GM18907 (cell line): Measurements from ENCODE around the gene WHAMM.
"Not testable (repeated sequence)": the region's sequence is repeated elsewhere in the genome, so short reads cannot be mapped to it uniquely, and the experiment has no call there.

ENCODE experiments used
- ATAC-seq: cut with Tn5 transposase; IDR thresholded peaks from one replicate; pipeline ENCODE4 v1.9.1; 2021; ENCODE audit warnings: mild to moderate bottlenecking, moderate library complexity; ENCODE audit not compliant: unreplicated experiment

The WHAMM gene

GRCh38 chr15:82809308-82810060, at the start of gene WHAMM:
WHAMM (plus strand) TSS chr15:82809628; CDS start chr15:82809727, 99 bp downstream.
- peak; percentile 84 for ATAC-seq

- ATAC-seq, result no peak
Measured at GRCh38 chr15:82763361-82764116, 45.9 kb upstream of the WHAMM start.

DNA sequence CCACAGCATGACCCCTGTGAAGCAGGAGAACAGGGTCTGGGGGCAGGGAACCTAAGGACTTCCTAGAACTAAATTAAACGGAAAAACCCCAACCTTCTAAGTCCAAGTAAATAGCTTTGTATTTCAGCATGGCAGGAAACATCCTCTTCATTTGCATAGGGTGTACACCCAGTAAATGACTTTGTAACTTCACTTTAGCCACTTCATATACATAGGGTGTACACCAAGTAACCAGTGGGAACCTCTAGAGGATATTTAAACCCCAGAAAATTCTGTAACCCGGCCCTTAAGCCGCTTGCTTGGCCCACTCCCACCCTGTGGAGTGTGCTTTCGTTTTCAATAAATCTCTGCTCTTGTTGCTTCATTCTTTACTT, 45.3 kb upstream of the WHAMM start:
- no peak for ATAC-seq

- ATAC-seq, result no peak
Measured at GRCh38 chr15:82764740-82765139, 44.7 kb upstream of the WHAMM start.

- not testable (repeated sequence) for ATAC-seq
Measured at GRCh38 chr15:82766201-82766600, 43.2 kb upstream of the WHAMM start.

DNA sequence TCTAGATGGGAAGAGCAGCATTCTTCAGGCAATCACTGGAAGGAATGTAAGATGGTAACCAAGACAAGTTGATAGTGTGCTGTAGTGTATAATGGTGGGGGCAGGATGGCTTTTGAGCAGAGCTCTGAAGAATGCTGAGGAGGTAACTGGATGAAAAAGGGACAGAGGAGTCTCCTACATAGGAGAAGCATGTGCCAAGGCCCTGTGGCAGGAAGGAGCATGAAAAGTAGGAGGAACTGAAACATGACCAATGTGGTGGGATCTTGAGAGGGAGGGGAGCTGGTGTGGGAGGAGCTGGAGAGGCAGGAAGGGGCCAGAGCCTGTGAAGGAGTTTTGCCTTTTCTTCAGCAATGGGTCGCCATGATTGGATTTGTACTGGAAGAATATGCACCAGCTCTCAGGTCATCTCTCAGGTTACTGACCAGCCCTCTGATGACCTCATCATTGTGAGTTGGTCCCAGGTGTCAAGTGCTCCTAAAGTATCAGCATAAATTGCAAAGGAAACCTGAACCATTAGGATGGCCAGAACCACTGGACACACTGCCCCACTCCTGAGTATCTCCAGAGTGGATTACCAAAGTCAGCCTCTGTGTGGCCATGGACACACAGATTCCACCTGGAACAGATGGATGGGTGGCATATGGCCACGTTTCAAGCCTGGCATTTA, 42.1 kb upstream of the WHAMM start:
- no peak for ATAC-seq

GRCh38 chr15:82768414-82769054, 40.9 kb upstream of the WHAMM start:
- ATAC-seq, result no peak

- no peak for ATAC-seq
Measured at GRCh38 chr15:82771789-82772607, 37.4 kb upstream of the WHAMM start.

DNA sequence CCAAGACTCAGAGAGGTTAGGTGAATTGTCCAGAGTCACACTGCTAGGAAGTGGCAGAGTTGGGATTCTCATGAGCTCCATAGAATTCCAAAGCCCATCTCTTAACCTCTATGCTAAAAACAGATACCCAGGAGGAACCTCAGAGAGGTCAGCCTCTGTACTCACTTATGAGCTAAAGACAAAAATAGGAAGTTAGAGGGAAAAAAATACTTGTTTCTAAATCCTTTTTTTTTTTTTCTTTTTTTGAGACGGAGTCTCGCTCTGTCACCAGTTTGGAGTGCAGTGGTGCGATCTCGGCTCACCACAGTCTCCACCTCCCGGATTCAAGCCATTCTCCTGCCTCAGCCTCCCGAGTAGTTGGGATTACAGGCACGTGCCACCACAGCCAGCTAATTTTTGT, 34.9 kb upstream of the WHAMM start:
- ATAC-seq, result no peak

DNA sequence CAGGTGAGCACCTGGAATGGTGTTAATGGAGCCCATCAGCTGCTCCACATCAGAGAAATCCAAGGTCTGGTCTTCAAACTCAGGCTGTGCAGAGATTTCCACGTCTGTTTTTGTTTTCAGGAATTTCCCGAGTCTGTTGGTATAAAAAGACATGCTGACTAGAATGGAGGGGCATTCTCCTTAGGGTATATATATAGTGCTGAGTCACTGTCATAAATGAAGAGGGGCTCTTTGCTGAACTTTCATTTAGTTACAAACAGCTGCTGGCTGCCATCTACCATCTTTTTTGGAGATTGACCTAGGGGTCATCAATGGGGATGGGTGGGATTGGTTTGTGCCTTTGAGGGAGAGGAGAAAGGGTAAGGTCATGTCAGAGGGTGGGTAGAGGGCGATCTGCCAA, 30.7 kb upstream of the WHAMM start:
- no peak for ATAC-seq

DNA sequence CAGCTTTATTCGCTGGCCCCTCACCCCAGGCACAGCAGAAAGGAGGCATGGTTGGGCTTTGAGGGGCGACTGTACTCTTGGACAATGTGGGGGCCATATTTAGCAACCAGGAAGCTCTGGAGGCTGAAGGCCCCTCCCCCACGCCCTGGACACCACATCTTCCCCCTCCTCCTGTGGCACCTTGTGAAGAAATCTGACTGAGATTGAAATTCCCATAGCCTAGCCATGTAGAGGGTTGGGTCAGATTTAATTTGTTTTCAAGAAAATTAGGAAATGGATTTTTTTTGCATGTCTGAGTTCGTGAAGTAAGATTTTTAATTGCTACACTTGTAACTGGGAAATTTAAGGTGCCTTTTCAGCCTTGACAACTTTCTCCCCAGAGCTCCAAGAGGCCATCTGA, 28.1 kb upstream of the WHAMM start:
- ATAC-seq, result no peak

- no peak for ATAC-seq
Measured at GRCh38 chr15:82788496-82788895, 20.9 kb upstream of the WHAMM start.

DNA sequence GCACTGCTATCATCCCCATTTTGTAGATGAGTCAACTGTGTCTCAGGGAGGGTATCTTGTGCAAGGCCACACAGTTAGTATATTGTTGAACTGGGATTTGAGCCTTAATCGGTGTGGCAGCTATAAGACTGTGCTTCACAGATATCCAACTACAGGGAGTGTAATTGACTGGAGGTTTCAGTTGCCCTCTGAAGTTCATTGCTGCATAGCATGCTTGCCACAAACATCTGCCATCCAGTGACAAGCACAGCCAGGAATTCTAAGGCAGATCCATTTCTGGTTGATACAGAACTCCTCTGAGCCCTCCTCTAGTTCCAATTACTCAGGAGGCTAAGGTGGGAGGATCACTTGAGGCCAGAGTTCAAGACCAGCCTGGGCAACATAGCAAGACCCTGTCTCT, 19.9 kb upstream of the WHAMM start:
- ATAC-seq, result no peak

DNA sequence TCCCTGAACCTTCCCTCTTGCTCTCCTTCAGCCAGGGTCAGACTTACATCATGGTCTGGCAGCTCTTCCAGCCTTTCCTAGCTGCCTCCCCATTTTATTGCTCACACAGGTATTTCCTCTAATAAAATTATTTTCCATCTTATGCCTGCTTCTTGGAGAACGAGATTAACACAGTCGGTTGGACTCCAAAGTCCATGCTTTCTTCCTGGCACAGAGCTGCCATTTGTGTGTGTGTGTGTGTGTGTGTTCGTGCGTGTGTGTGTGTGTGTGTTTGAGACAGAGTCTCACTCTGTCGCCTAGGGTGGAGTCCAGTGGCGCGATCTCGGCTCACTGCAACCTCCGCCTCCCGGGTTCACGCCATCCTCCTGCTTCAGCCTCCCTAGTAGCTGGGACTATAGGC, 19.1 kb upstream of the WHAMM start:
- ATAC-seq, result no peak

- ATAC-seq, result no peak
Measured at GRCh38 chr15:82792068-82792467, 17.4 kb upstream of the WHAMM start.

DNA sequence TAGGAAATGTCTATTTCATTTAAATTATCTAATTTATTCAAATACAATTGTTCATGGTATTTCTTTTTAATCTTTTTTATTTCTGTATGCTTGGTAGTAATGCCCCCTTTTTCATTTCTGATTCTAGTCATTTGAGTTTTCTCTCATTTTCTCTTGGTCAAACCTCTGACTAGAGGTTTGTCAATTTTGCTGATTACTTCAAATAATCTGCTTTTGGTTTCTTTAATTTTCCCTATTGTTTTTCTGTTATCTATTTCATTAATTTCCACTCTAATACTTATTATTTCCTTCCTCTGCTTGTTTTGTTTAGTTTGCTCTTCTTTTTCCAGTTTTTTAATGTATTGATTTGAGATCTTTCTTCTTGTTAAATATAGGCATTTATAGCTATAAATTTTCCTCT, 15.7 kb upstream of the WHAMM start:
- ATAC-seq, result no peak

- ATAC-seq, result no peak
Measured at GRCh38 chr15:82798104-82798503, 11.3 kb upstream of the WHAMM start.

DNA sequence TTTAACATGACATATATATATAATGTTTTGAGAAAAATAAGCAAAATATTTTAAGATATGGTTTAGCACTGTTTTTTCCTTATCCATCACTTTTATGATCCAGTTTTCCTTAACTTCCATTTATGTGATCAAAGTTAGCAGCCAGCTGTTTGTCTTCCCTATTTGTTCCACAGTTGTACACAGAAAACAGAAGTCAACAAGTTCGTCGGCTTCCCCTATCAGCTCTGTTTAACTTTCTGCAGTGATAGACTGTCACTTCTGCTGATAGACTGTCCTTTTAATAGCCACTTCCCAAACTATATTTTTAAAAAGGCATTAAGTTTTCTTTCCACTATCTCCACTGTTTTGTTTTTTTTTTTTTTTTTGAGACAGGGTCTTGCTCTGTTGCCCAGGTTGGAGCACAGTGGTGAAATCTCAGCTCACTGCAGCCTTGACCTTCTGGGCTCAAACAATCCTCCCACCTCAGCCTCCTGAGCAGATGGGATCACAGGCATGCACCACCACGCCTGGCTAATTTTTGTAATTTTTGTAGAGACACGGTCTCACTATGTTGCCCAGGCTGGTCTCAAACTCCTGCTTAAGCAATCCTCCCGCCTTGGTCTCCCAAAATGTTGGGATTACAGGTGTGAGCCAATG, 10.8 kb upstream of the WHAMM start:
- no peak for ATAC-seq

- no peak for ATAC-seq
Measured at GRCh38 chr15:82799183-82799841, 10.1 kb upstream of the WHAMM start.

DNA sequence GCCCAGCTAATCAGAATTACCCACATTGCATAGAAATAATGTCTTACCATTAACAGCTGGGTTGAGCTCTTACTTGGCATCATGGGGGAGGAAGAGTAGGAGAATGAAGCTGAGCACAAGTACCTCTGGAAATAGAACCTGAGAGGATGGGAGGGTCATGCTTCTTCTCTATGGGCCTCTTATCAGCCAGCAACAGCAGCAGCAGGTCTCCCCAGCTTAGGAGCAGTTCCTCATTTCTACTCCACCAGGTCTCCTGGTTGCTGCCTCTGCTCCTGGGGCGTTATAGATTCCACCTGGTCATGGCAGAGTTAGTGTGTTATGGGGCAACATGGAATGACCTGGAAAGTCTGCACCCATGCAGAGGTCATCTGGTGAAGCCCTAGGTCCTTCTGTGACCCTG, 6.9 kb upstream of the WHAMM start:
- no peak for ATAC-seq
